HG03439 (cell line): ENCODE results near the gene VWA2.

Source experiments
- ATAC-seq: cut with Tn5 transposase; IDR thresholded peaks from one replicate; pipeline ENCODE4 v1.9.1; 2021; ENCODE audit warnings: mild to moderate bottlenecking, moderate library complexity; ENCODE audit not compliant: unreplicated experiment

Gene VWA2

GRCh38 chr10:114293075-114293474 is 54.0 kb downstream of the VWA2 start:
- ATAC-seq: no peak

GRCh38 chr10:114294549-114294948 is 55.5 kb downstream of the VWA2 start:
- ATAC-seq: no peak

GRCh38 chr10:114295393-114295792 is 56.3 kb downstream of the VWA2 start:
- ATAC-seq: no peak

- ATAC-seq: no peak
Observed at GRCh38 chr10:114297136-114297705, 58.2 kb downstream of the VWA2 start.

- no peak for ATAC-seq
Observed at GRCh38 chr10:114300036-114300645, 61.1 kb downstream of the VWA2 start.

GRCh38 chr10:114301177-114301576 is 62.1 kb downstream of the VWA2 start:
- no peak for ATAC-seq

- ATAC-seq: no peak
Observed at GRCh38 chr10:114301951-114302710, 63.1 kb downstream of the VWA2 start.

- ATAC-seq: no peak
Observed at GRCh38 chr10:114303556-114303955, 64.5 kb downstream of the VWA2 start.

- peak; percentile 81 for ATAC-seq
Observed at GRCh38 chr10:114304017-114304570, 65.0 kb downstream of the VWA2 start.

- ATAC-seq: peak; percentile 34
Observed at GRCh38 chr10:114304571-114305421, 65.7 kb downstream of the VWA2 start.

GRCh38 chr10:114305521-114305925 is 66.5 kb downstream of the VWA2 start:
- ATAC-seq: no peak

GRCh38 chr10:114306116-114306973 is 67.3 kb downstream of the VWA2 start:
- ATAC-seq: no peak

GRCh38 chr10:114307731-114308130 is 68.7 kb downstream of the VWA2 start:
- no peak for ATAC-seq

GRCh38 chr10:114308531-114309363 is 69.7 kb downstream of the VWA2 start:
- peak; percentile 43 for ATAC-seq

GRCh38 chr10:114309364-114309651 is 70.3 kb downstream of the VWA2 start:
- ATAC-seq: no peak

GRCh38 chr10:114310346-114310745 is 71.3 kb downstream of the VWA2 start:
- ATAC-seq: no peak

- ATAC-seq: no peak
Observed at GRCh38 chr10:114311023-114311422, 72.0 kb downstream of the VWA2 start.

- no peak for ATAC-seq
Observed at GRCh38 chr10:114311496-114312209, 72.6 kb downstream of the VWA2 start.

GRCh38 chr10:114313139-114313538 is 74.1 kb downstream of the VWA2 start:
- no peak for ATAC-seq
